Gastroesophageal sphincter (tissue), 3 donors: ENCODE data around the gene MT1M.

Source experiments
- POLR2A ChIP-seq, 2 donors: fragments of 450-650 bp; IDR thresholded peaks; one replicate each; pipeline ENCODE4 v1.6.1; 2017; ENCODE audit warnings: antibody characterized with exemption in 2 of 2, mild to moderate bottlenecking in 2 of 2, moderate library complexity in 1 of 2
- POLR2AphosphoS5 ChIP-seq: sonication (generic); formaldehyde crosslinking; IDR thresholded peaks from one replicate; pipeline ENCODE4 v1.6.1; 2017; ENCODE audit warnings: antibody characterized with exemption
- TF ChIP-seq, protein P1 (sequence below), 4 experiments: fragments of 200-600 bp in 2 of 4; fragments of 450-650 bp in 2 of 4; sonication (generic) in 1 of 4; IDR thresholded peaks; one replicate each; pipeline ENCODE4 v1.5.1; 2017 to 2019; ENCODE audit warnings: antibody characterized with exemption in 4 of 4, mild to moderate bottlenecking in 2 of 4, moderate library complexity in 2 of 4

DNA sequence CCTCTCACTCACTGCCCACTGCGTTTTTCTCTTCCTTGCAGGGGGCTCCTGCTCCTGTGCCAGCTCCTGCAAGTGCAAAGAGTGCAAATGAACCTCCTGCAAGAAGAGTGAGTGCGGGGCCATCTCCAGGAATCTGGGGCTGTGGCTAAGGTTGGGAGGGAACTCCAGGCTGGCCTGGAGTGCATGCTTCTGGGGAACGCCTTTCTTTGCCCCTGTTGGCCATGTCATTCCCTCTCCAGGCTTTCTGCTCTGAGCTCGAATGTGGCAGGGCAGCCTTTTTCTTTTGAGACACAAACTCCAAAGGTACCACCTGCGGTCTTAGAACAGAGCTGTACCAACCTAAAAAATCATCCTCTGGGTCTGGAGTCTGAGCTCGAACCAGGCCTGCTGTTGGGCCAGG is 14.3 kb upstream of the MT1M start:
- TF ChIP-seq, protein P1, sequence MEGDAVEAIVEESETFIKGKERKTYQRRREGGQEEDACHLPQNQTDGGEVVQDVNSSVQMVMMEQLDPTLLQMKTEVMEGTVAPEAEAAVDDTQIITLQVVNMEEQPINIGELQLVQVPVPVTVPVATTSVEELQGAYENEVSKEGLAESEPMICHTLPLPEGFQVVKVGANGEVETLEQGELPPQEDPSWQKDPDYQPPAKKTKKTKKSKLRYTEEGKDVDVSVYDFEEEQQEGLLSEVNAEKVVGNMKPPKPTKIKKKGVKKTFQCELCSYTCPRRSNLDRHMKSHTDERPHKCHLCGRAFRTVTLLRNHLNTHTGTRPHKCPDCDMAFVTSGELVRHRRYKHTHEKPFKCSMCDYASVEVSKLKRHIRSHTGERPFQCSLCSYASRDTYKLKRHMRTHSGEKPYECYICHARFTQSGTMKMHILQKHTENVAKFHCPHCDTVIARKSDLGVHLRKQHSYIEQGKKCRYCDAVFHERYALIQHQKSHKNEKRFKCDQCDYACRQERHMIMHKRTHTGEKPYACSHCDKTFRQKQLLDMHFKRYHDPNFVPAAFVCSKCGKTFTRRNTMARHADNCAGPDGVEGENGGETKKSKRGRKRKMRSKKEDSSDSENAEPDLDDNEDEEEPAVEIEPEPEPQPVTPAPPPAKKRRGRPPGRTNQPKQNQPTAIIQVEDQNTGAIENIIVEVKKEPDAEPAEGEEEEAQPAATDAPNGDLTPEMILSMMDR (IDR thresholded peaks at IDR 0.05) = no peak
- TF ChIP-seq POLR2AphosphoS5 = no peak
- no peak for TF ChIP-seq POLR2A (IDR thresholded peaks at IDR 0.05)
